Activated CD8-positive, alpha-beta T cell treated with anti-CD3 and anti-CD28 coated beads for 36 hours (primary cell): ENCODE results near the gene TRPM8. TPM values are rescaled to one million over a fixed set of nuclear protein-coding genes. Genes with fewer than 3 reads are reported as not detected.

Experiments used
- ATAC-seq: fragments of 200-7000 bp; cut with Tn5 transposase; one replicate; pipeline ENCODE4 v1.10.0; 2021; ENCODE audit warnings: mild to moderate bottlenecking, moderate library complexity
- CTCF ChIA-PET: fragments of 350-600 bp; sonication (Branson Sonifier 250); formaldehyde crosslinking; loops from one replicate; lab custom pipeline; 2021; ENCODE audit warnings: antibody characterized with exemption; lab: Charles Lee
- POLR2A ChIA-PET: fragments of 350-600 bp; sonication (Branson Sonifier 250); formaldehyde crosslinking; loops from one replicate; lab custom pipeline; 2021; ENCODE audit warnings: antibody characterized with exemption; lab: Charles Lee
- DNase-seq: peaks from one replicate; pipeline ENCODE4 v3.0.0-alpha.2; 2020
- H3K27ac Mint-ChIP-seq: one replicate; pipeline ENCODE4 v1.8.0; 2021; ENCODE audit warnings: mild to moderate bottlenecking, mixed read lengths
- H3K27me3 Mint-ChIP-seq: one replicate; pipeline ENCODE4 v1.8.0; 2021; ENCODE audit warnings: mixed read lengths
- H3K36me3 Mint-ChIP-seq: one replicate; pipeline ENCODE4 v1.8.0; 2021; ENCODE audit warnings: low read depth, mixed read lengths
- H3K4me1 Mint-ChIP-seq: one replicate; pipeline ENCODE4 v1.8.0; 2021; ENCODE audit warnings: low read depth, mixed read lengths
- H3K4me3 Mint-ChIP-seq: one replicate; pipeline ENCODE4 v1.8.0; 2021; ENCODE audit warnings: mild to moderate bottlenecking, moderate library complexity, mixed read lengths
- H3K9me3 Mint-ChIP-seq: one replicate; pipeline ENCODE4 v1.8.0; 2021; ENCODE audit warnings: mixed read lengths
- intact Hi-C: fragments of 100-400 bp; cut with micrococcal nuclease; formaldehyde crosslinking; loops from one replicate; pipeline ENCODE4 v1.10.0; 2022
- total RNA-seq, 2 experiments: library from RNA; stranded (reverse); gene quantifications; one replicate each; pipeline ENCODE4 v1.2.3, GENCODE V29; 2021
- TF ChIP-seq, protein P1 (sequence below): fragments of 200-600 bp; IDR thresholded peaks from one replicate; pipeline ENCODE4 v1.8.0; 2022; ENCODE audit warnings: antibody characterized with exemption, mild to moderate bottlenecking

TRPM8 gene
- total RNA-seq, 2 experiments from 2014 or later: not detected

DNA sequence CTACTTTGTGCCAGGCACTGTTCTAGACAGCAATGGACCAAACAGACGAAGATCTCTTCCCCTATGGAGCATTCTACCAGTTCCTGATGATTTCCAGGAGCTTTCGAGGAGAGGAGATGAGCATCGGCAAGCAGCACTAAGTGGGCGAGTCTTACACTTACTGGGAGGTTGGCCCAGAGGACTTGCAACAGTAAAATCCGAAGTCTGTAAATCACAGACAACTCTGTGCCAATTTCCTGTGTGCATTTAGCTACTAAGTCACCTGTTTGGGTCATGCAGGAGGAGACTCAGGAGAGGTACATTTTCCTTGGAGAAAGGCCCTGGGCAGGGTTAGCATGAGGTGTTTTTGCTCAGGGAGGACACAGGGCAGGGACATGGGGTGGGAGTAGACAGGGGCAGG, 58.9 kb downstream of the TRPM8 start:
- ChIA-PET POLR2A (no interaction called here), CTCF (interaction anchor here (0.7 to 1.3 kb wide), 3 partner anchors 159 to 570 kb away, joined by 3 to 5 read pairs (median 4); no protein-coding TSS in a partner anchor)
- peaks cover 25% of the 10 kb centered on the region for H3K4me1 Mint-ChIP-seq
- DNase-seq (no peak), ATAC-seq (no peak)
- intact Hi-C loops: loop anchor here (2.0 to 10.0 kb wide), 3 partner anchors 299 to 566 kb away; no protein-coding TSS in a partner anchor
- TF ChIP-seq, protein P1, sequence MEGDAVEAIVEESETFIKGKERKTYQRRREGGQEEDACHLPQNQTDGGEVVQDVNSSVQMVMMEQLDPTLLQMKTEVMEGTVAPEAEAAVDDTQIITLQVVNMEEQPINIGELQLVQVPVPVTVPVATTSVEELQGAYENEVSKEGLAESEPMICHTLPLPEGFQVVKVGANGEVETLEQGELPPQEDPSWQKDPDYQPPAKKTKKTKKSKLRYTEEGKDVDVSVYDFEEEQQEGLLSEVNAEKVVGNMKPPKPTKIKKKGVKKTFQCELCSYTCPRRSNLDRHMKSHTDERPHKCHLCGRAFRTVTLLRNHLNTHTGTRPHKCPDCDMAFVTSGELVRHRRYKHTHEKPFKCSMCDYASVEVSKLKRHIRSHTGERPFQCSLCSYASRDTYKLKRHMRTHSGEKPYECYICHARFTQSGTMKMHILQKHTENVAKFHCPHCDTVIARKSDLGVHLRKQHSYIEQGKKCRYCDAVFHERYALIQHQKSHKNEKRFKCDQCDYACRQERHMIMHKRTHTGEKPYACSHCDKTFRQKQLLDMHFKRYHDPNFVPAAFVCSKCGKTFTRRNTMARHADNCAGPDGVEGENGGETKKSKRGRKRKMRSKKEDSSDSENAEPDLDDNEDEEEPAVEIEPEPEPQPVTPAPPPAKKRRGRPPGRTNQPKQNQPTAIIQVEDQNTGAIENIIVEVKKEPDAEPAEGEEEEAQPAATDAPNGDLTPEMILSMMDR: no peak
- no peaks in the 10 kb centered on the region for H3K36me3 Mint-ChIP-seq
- no peaks in the 10 kb centered on the region for H3K27me3 Mint-ChIP-seq
- H3K9me3 Mint-ChIP-seq: no peaks in the 10 kb centered on the region
- H3K4me3 Mint-ChIP-seq: no peak overlapping the region
- H3K27ac Mint-ChIP-seq: no peak overlapping the region

DNA sequence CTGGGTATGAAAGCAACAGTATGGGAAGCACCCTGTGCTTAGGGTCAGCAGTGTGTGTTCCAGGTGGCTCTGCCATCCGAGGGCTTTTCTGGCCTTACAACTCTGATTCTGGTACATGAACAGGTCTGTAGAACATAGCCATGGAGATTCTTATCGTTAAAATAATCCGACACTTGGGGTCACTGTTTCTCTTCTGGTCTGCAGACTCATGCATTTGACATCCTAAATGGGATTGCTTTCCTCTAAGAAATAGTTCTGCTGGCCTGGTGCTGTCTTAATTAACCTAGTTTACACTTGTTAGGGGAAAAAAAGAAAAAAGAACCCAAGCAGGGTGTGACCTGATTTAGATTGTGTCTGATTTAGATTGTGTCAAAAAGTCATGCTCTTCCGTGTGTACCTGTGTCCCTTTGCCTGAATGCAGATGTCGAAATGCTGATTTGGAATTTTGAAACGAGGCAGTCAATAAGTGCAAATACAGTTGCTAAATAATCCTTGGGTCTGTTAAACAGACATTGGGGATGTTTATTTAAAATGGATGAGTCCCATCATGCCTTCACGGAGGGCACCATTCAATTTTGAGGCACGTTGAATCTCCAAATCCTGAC, 59.6 kb downstream of the TRPM8 start:
- peak; percentile 52 for ATAC-seq
- intact Hi-C loops: loop anchor here (2.0 to 10.0 kb wide), 3 partner anchors 298 to 566 kb away; no protein-coding TSS in a partner anchor
- no peaks in the 10 kb centered on the region for H3K27me3 Mint-ChIP-seq
- no peaks in the 10 kb centered on the region for H3K36me3 Mint-ChIP-seq
- no peaks in the 10 kb centered on the region for H3K9me3 Mint-ChIP-seq
- TF ChIP-seq, protein P1: peak; percentile 65
- H3K27ac Mint-ChIP-seq: no peak overlapping the region
- ChIA-PET CTCF (interaction anchor here (1.1 to 1.3 kb wide), 3 partner anchors 158 to 525 kb away, joined by 3 to 5 read pairs (median 4); no protein-coding TSS in a partner anchor), POLR2A (no interaction called here)
- H3K4me1 Mint-ChIP-seq: peaks cover 30% of the 10 kb centered on the region
- no peak overlapping the region for H3K4me3 Mint-ChIP-seq
- no peak for DNase-seq

GRCh38 chr2:233977296-233977837, 60.2 kb downstream of the TRPM8 start:
- Mint-ChIP-seq H3K27ac (no peak overlapping the region), H3K9me3 (no peaks in the 10 kb centered on the region), H3K4me1 (peaks cover 30% of the 10 kb centered on the region), H3K4me3 (no peak overlapping the region), H3K36me3 (no peaks in the 10 kb centered on the region), H3K27me3 (no peaks in the 10 kb centered on the region)
- POLR2A ChIA-PET: interaction anchor here (0.6 kb wide), 1 partner anchor 523 kb away, joined by 4 read pairs; no protein-coding TSS in a partner anchor
- DNase-seq (no peak), ATAC-seq (no peak)
- intact Hi-C loops: loop anchor here (2.0 to 10.0 kb wide), 3 partner anchors 297 to 565 kb away; no protein-coding TSS in a partner anchor
- TF ChIP-seq, protein P1: no peak
- CTCF ChIA-PET: interaction anchor here (1.0 to 1.3 kb wide), 2 partner anchors 11 to 525 kb away, joined by 3 read pairs; no protein-coding TSS in a partner anchor

GRCh38 chr2:233979748-233980147, 62.6 kb downstream of the TRPM8 start:
- Mint-ChIP-seq H3K27ac (no peak overlapping the region), H3K9me3 (peaks cover 3% of the 10 kb centered on the region), H3K4me3 (no peak overlapping the region), H3K4me1 (peaks cover 26% of the 10 kb centered on the region), H3K27me3 (no peaks in the 10 kb centered on the region), H3K36me3 (no peaks in the 10 kb centered on the region)
- ChIA-PET CTCF (interaction anchor here (1.5 kb wide), 1 partner anchor 26 kb away, joined by 4 read pairs; no protein-coding TSS in a partner anchor), POLR2A (no interaction called here)
- DNase-seq (no peak), ATAC-seq (no peak)
- intact Hi-C loops: loop anchor here (5.0 to 10.0 kb wide), 2 partner anchors 295 to 563 kb away; no protein-coding TSS in a partner anchor
- TF ChIP-seq, protein P1: no peak
